Immature natural killer cell (primary cell): ENCODE measurements around the gene RPLP2. TPM values are rescaled to one million over a fixed set of nuclear protein-coding genes. Genes with fewer than 3 reads are reported as not detected.

ENCODE experiments used
- DNase-seq, 3 donors: peaks; one replicate each; pipeline ENCODE4 v3.0.0; 2022; ENCODE audit warnings: mixed read lengths in 1 of 3
- H3K27ac Mint-ChIP-seq, 6 donors: one replicate each; pipeline ENCODE4 v1.8.0; 2020; ENCODE audit warnings: mixed read lengths in 6 of 6, mild to moderate bottlenecking in 5 of 6, inconsistent platforms in 4 of 6, moderate library complexity in 3 of 6
- H3K27me3 Mint-ChIP-seq, 3 donors: one replicate each; pipeline ENCODE4 v1.8.0; 2020 to 2021; ENCODE audit warnings: low read depth in 3 of 3, mild to moderate bottlenecking in 3 of 3, mixed read lengths in 3 of 3, moderate library complexity in 3 of 3, inconsistent platforms in 1 of 3
- H3K36me3 Mint-ChIP-seq, 3 donors: one replicate each; pipeline ENCODE4 v1.8.0; 2020; ENCODE audit warnings: mixed read lengths in 3 of 3, inconsistent platforms in 2 of 3, mild to moderate bottlenecking in 2 of 3
- H3K4me1 Mint-ChIP-seq, 2 donors: one replicate each; pipeline ENCODE4 v1.8.0; 2020; ENCODE audit warnings: inconsistent platforms in 2 of 2, mild to moderate bottlenecking in 2 of 2, mixed read lengths in 2 of 2, moderate library complexity in 1 of 2
- H3K4me3 Mint-ChIP-seq, 5 donors: one replicate each; pipeline ENCODE4 v1.8.0; 2020; ENCODE audit warnings: mild to moderate bottlenecking in 5 of 5, mixed read lengths in 5 of 5, inconsistent platforms in 3 of 5, moderate library complexity in 3 of 5
- H3K9me3 Mint-ChIP-seq, 6 donors: one replicate each; pipeline ENCODE4 v1.8.0; 2020; ENCODE audit warnings: mild to moderate bottlenecking in 6 of 6, mixed read lengths in 6 of 6, inconsistent platforms in 4 of 6, moderate library complexity in 3 of 6
- polyA plus RNA-seq, 3 donors: library from polyadenylated mRNA; unstranded; fragments of 300-500 nt; fragmentation: Illumina TruSeq; gene quantifications; one replicate each; pipeline ENCODE4 v1.2.3, GENCODE V29; 2021

RPLP2 gene
- polyA plus RNA-seq, 3 donors from 2014 or later, result 640 to 2,076 (median 1,474) TPM

GRCh38 chr11:812390-812789 lies 2.6 kb downstream of the RPLP2 start:
- H3K4me3 Mint-ChIP-seq, result peak overlapping the region in 3 of 5 donors; percentile 14 to 98 (median 17)
- H3K27me3 Mint-ChIP-seq, result peaks cover 5 to 22% (median 9%) of the 10 kb centered on the region in 3 donors
- no peaks in the 10 kb centered on the region for H3K9me3 Mint-ChIP-seq
- H3K36me3 Mint-ChIP-seq, result no peaks in the 10 kb centered on the region
- peak overlapping the region in 1 of 6 donors; percentile 91 for H3K27ac Mint-ChIP-seq
- no peak for DNase-seq
- H3K4me1 Mint-ChIP-seq, result peaks cover 33 to 38% of the 10 kb centered on the region in 2 donors

DNA sequence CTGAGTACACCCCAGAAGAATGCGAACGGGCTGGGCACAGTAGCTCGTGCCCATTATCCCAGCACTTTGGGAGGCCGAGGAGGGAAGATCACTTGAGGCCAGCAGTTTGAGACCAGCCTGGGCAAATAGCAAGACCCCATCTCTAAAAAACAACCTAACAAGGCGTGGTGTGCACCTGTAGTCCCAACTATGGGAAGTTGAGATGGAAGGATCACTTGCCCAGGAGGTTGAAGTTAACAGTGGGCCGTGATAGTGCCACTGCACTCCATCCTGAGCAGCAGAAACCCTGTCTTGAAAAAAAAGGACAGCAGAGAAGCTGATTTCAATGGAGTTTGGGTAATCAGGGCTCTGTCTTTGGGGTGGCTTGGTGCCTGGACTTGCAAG lies 3.3 kb downstream of the RPLP2 start:
- H3K4me1 Mint-ChIP-seq, result peaks cover 30 to 32% of the 10 kb centered on the region in 2 donors
- H3K9me3 Mint-ChIP-seq, result no peaks in the 10 kb centered on the region
- no peak overlapping the region for H3K4me3 Mint-ChIP-seq
- peaks cover 5 to 19% (median 9%) of the 10 kb centered on the region in 3 donors for H3K27me3 Mint-ChIP-seq
- no peak for DNase-seq
- H3K36me3 Mint-ChIP-seq, result no peaks in the 10 kb centered on the region
- H3K27ac Mint-ChIP-seq, result no peak overlapping the region

GRCh38 chr11:813456-814096 lies 3.8 kb downstream of the RPLP2 start:
- no peak overlapping the region for H3K4me3 Mint-ChIP-seq
- peak overlapping the region in 1 of 6 donors; percentile 51 for H3K27ac Mint-ChIP-seq
- no peaks in the 10 kb centered on the region for H3K36me3 Mint-ChIP-seq
- no peak for DNase-seq
- peaks cover 27 to 29% of the 10 kb centered on the region in 2 donors for H3K4me1 Mint-ChIP-seq
- no peaks in the 10 kb centered on the region for H3K9me3 Mint-ChIP-seq
- H3K27me3 Mint-ChIP-seq, result peaks cover 5 to 17% (median 9%) of the 10 kb centered on the region in 3 donors

DNA sequence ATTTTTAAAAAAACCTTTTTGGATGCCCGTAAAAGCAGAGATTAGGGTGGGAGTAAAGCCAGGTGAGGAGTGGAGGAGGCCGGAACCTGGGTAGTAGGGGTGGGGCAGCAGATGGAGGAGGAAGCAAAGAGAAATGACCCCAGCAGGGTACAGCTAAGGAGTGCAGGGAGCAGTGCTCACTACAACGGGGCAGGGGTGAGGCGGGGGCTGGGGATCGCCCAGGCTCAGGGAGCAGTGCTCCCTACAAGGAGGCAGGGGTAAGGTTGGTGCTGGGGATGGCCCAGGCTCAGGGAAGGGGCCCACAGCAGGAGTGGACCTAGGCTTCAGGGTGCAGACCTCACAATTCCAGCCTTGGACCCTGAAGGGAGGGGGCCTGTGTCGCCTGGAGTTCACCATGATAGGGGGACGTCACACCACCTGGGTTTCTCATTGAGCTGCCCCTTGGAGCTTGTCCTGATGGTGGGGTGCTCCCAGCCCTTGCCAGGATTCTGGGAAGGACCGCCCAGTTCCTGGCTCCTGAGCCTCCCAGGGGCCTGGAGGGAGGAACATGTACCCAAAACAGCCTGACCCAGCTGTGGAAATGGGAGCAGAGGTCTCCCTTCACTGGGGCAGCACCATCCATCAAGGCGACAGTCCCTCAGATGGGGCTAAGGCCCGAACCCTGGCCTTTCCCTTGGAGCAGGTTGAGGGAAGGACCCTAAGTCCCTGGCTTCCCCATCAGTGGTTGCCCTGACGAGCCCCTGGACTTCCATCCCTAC lies 6.1 kb downstream of the RPLP2 start:
- no peaks in the 10 kb centered on the region for H3K9me3 Mint-ChIP-seq
- DNase-seq, result no peak
- peak overlapping the region in 1 of 5 donors; percentile 21 for H3K4me3 Mint-ChIP-seq
- peaks cover 2 to 15% (median 2%) of the 10 kb centered on the region in 3 donors for H3K27me3 Mint-ChIP-seq
- no peak overlapping the region for H3K27ac Mint-ChIP-seq
- H3K36me3 Mint-ChIP-seq, result no peaks in the 10 kb centered on the region
- H3K4me1 Mint-ChIP-seq, result peaks cover 13 to 21% of the 10 kb centered on the region in 2 donors

- no peak overlapping the region for H3K27ac Mint-ChIP-seq
- H3K4me3 Mint-ChIP-seq, result peak overlapping the region in 1 of 5 donors; percentile 21
- no peaks in the 10 kb centered on the region for H3K36me3 Mint-ChIP-seq
- H3K9me3 Mint-ChIP-seq, result no peaks in the 10 kb centered on the region
- peaks cover 2 to 15% (median 2%) of the 10 kb centered on the region in 3 donors for H3K27me3 Mint-ChIP-seq
- DNase-seq, result no peak
- H3K4me1 Mint-ChIP-seq, result peaks cover 8 to 20% of the 10 kb centered on the region in 2 donors
These were observed 6.6 kb downstream of the RPLP2 start for GRCh38 chr11:816433-816779.

GRCh38 chr11:818396-819128 lies 8.8 kb downstream of the RPLP2 start, which contains the start of gene PNPLA2:
Gene PNPLA2 (plus strand): TSS chr11:818914. CDS start chr11:819719, 805 bp downstream.
- H3K9me3 Mint-ChIP-seq, result no peaks in the 10 kb centered on the region
- H3K36me3 Mint-ChIP-seq, result no peaks in the 10 kb centered on the region
- peaks cover 0 to 18% of the 10 kb centered on the region in 2 donors for H3K4me1 Mint-ChIP-seq
- DNase-seq, result no peak
- peaks cover 0 to 13% (median 2%) of the 10 kb centered on the region in 3 donors for H3K27me3 Mint-ChIP-seq
- H3K4me3 Mint-ChIP-seq, result peak within 1 kb of the TSS; percentile 81 to 92 (median 89)
- peak within 1 kb of the TSS; percentile 39 to 94 (median 70) for H3K27ac Mint-ChIP-seq

GRCh38 chr11:819129-819931 lies 9.6 kb downstream of the RPLP2 start:
- peak overlapping the region; percentile 79 to 92 (median 89) for H3K4me3 Mint-ChIP-seq
- no peaks in the 10 kb centered on the region for H3K36me3 Mint-ChIP-seq
- peaks cover 0 to 18% of the 10 kb centered on the region in 2 donors for H3K4me1 Mint-ChIP-seq
- H3K27me3 Mint-ChIP-seq, result peaks cover 0 to 13% (median 2%) of the 10 kb centered on the region in 3 donors
- peak overlapping the region in 5 of 6 donors; percentile 39 to 94 (median 64) for H3K27ac Mint-ChIP-seq
- no peaks in the 10 kb centered on the region for H3K9me3 Mint-ChIP-seq
- DNase-seq, result peak; percentile 90 to 94 (median 93)

- peak overlapping the region; percentile 79 to 92 (median 89) for H3K4me3 Mint-ChIP-seq
- peak; percentile 95 to 96 (median 96) for DNase-seq
- H3K36me3 Mint-ChIP-seq, result peaks cover 0 to 2% (median 2%) of the 10 kb centered on the region in 3 donors
- peaks cover 0 to 20% of the 10 kb centered on the region in 2 donors for H3K4me1 Mint-ChIP-seq
- peak overlapping the region; percentile 48 to 94 (median 90) for H3K27ac Mint-ChIP-seq
- H3K9me3 Mint-ChIP-seq, result no peaks in the 10 kb centered on the region
- H3K27me3 Mint-ChIP-seq, result peaks cover 2 to 13% (median 4%) of the 10 kb centered on the region in 3 donors
These were observed 10.3 kb downstream of the RPLP2 start for GRCh38 chr11:819943-820649.

- Mint-ChIP-seq H3K36me3 (peaks cover 0 to 5% (median 4%) of the 10 kb centered on the region in 3 donors), H3K27me3 (peaks cover 5 to 13% (median 6%) of the 10 kb centered on the region in 3 donors), H3K4me3 (peak overlapping the region; percentile 79 to 92 (median 89)), H3K4me1 (peaks cover 0 to 22% of the 10 kb centered on the region in 2 donors), H3K9me3 (no peaks in the 10 kb centered on the region), H3K27ac (peak overlapping the region in 4 of 6 donors; percentile 34 to 87 (median 70))
- DNase-seq, result no peak
These were observed 11.1 kb downstream of the RPLP2 start for GRCh38 chr11:820655-821511.

DNA sequence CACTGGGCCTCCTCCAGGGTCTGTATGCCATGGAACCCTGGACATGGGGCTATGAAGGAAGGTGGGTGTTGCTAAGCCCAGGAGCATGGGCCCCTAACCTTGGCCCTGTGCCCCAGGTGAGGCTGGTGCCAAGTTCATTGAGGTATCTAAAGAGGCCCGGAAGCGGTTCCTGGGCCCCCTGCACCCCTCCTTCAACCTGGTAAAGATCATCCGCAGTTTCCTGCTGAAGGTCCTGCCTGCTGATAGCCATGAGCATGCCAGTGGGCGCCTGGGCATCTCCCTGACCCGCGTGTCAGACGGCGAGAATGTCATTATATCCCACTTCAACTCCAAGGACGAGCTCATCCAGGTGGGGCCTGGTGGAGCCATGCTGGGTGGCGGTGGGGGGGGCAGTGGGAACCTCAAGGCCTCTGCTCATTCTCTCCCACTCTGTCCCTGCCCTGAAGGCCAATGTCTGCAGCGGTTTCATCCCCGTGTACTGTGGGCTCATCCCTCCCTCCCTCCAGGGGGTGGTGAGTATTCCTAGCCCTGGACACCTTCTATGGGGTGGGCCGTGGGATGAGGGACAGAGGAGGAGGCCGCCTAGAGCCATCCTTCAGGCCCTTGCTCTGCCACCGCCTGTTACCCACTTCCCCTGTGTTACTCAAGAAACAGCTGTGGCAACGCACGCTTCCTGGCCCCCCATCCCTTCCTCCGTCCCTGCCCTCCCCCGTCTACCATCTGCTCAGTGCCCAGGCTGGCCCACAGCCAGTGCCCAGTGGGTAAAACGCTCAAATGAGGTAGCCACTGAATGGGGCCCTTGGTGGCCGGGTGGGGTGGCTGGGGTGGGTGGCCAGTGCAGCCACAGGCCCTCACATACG lies 12.0 kb downstream of the RPLP2 start:
- Mint-ChIP-seq H3K27me3 (peaks cover 8 to 11% (median 10%) of the 10 kb centered on the region in 3 donors), H3K9me3 (no peaks in the 10 kb centered on the region), H3K4me3 (peak overlapping the region in 4 of 5 donors; percentile 35 to 92 (median 77)), H3K4me1 (peaks cover 0 to 26% of the 10 kb centered on the region in 2 donors), H3K36me3 (peaks cover 0 to 5% (median 4%) of the 10 kb centered on the region in 3 donors), H3K27ac (peak overlapping the region in 3 of 6 donors; percentile 34 to 61 (median 55))
- no peak for DNase-seq
